HG02759 (cell line): Measurements from ENCODE around the gene GLT8D2.

Source experiments
- ATAC-seq: cut with Tn5 transposase; IDR thresholded peaks from one replicate; pipeline ENCODE4 v1.9.1; 2021; ENCODE audit warnings: mild to moderate bottlenecking, moderate library complexity; ENCODE audit not compliant: unreplicated experiment

Gene GLT8D2

DNA sequence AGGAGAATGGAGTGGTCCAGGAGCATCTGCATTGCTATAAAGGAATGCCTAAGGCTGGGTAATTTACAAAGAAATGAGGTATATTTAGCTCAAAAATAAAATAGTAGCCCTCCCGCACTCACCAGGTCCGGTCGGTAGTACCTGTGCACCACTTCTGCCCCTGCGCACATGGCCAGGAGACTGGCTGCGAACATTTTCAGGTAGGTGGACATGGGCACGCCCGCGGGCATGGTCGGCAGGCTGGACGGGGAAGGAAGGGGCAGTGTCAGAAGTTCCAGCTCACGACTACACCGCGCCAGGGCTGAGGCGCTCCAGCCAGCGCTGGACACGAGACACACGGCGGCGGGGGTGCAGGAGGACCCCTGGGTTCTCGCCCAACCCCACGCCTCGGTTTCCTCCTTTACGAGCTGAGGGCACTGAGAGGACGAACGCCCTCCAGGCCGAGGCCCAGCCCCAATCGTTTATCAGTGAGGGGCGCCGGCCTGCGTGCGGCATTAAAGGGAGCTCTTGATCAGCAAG, 93.4 kb downstream of the GLT8D2 start:
- ATAC-seq = peak; percentile 33

DNA sequence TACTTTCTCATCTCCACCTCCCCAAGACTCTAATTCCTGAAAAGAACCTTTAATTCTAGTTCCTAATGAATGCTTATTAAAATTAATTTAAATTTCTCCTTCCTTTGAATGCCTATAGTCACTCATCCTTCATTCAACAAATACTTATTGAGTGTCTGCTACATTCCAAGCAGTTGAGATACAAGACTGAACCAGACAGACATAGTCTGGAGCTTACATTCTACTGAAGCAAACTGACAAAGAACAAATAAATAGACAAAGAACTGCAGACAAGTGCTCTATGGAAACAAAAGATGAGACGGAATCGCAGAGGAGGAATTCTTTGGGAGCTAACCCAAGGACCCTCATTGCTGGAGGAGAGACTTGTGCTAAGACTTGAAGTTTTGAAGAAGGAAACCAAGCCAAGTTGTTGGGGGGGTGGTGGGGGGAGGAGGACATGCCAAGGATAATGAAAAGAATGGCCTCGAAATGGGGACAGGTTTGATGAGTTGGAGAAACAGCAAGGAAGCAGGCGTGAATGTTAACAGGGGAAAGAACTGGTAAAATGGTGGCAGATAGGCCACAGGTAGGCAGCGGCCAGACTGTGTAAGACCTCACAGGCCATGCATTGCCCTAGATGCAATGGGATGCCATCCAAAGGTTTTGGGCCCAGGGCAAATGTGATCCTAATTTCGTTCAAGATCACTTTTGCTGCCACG, 94.0 kb downstream of the GLT8D2 start:
- ATAC-seq = no peak

DNA sequence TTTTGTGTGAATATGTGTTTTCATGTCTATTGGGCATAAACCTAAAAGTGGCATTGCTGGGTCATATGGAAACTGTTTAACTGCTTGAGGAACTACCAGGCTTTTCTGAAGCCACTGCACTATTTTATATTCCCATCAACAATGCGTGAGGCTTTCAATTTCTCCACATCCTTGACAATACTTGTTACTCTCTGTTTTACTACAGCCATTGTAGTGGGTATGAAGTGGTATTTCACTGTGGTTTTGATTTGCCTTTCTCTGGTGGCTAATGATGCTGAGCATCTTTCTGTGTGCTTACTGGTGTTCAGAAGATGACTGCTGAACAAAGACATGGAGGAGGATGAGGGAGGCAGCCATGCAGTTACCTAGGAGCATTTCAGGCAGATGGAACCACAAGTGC, 97.5 kb downstream of the GLT8D2 start:
- no peak for ATAC-seq

DNA sequence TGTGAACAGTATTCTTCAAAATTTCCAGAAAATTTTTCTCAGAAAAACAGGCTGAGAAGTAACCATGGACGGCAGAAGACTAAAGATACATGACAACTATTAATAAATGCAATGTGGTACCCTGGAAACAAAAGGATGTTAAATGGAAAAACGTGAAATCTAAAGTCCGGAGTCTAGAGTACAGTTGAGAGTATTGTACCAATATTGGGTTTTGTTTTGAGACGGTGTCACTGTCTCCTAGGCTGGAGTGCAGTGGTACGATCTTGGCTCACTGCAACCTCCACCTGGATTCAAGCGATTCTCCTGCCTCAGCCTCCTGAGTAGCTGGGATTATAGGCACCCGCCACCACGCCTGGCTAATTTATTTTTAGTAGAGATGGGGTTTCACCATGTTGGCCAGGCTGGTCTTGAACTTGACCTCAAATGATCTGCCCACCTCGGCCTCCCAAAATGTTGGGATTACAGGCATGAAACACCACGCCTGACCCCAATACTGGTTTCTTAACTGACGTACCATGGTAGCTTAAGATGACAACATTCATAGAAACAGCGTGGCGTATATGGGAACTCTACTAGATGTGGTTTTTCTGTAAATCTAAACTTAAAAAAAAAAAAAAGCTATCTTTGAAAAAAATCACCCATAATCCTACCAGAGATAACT, 101.1 kb downstream of the GLT8D2 start:
- ATAC-seq = no peak

DNA sequence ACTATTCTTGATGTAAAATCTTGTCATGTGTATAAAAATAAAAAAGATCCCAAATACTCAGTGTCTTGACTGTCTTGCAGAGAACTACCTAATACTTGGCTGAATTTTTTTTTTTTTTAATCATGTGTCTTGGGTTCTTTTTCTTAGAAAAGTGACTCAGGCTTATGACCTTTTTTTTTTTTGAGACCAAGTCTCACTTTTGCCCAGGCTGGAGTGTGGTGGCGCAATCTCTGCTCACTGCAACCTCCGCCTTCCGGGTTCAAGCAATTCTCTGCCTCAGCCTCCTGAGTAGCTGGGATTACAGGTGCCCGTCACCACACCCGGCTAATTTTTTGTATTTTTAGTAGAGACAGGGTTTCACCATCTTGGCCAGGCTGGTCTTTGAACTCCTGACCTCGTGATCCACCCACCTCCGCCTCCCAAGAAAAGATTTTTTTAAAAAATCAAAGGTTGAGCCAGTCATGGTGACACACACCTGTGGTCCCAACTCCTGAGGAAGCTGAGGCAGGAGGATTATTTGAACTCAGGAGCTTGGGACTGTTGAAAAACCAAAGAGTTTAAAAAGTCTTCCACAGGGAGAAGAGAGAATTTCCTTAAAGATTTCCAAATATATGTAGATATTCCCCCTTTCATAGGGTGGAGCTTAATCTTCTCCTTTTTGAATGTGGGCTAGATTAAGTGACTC, 102.0 kb downstream of the GLT8D2 start:
- no peak for ATAC-seq

DNA sequence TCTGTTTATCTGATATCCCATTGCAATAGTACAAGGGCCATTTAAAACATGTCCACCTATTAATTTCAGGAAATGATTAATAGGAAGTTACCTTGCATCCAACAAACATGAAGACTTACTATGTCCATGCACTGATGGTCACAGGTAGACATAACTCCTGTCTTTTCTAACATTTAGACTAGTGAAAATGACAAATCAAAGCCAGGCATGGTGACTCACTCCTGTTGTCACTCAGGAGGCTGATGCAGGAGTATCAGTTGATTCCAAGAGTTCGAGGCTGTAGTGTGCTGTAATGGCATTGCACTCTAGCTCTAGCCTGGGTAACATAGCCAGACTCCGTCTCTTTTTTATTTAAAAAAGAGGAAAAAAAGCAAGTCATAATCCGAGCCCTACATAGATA, 105.0 kb downstream of the GLT8D2 start:
- ATAC-seq = no peak
